BLaER1 (cell line): ENCODE results near the gene RMRP.
A peak's percentile ranks its signal among the peaks of the same experiment; 100 is the strongest.

ENCODE experiments used
- H3K27ac ChIP-seq: shearing (Covaris generic); formaldehyde crosslinking; 2 replicates; pipeline ENCODE4 v1.8.1; 2022
- H3K27me3 ChIP-seq: shearing (Covaris generic); formaldehyde crosslinking; 2 replicates; pipeline ENCODE4 v1.8.1; 2022
- H3K36me3 ChIP-seq: shearing (Covaris generic); formaldehyde crosslinking; 2 replicates; pipeline ENCODE4 v1.8.1; 2022
- H3K4me1 ChIP-seq: shearing (Covaris generic); formaldehyde crosslinking; 2 replicates; pipeline ENCODE4 v1.8.1; 2022
- H3K4me2 ChIP-seq: shearing (Covaris generic); formaldehyde crosslinking; 2 replicates; pipeline ENCODE4 v1.8.1; 2022
- H3K4me3 ChIP-seq: shearing (Covaris generic); formaldehyde crosslinking; 2 replicates; pipeline ENCODE4 v1.8.1; 2022
- H3K9ac ChIP-seq: shearing (Covaris generic); formaldehyde crosslinking; 2 replicates; pipeline ENCODE4 v1.8.1; 2022
- H3K9me3 ChIP-seq: shearing (Covaris generic); formaldehyde crosslinking; 2 replicates; pipeline ENCODE4 v1.8.1; 2022
- H4K20me1 ChIP-seq: shearing (Covaris generic); formaldehyde crosslinking; 2 replicates; pipeline ENCODE4 v1.8.1; 2022
- Cebpa-rat ChIP-seq: shearing (Covaris generic); IDR thresholded peaks from 2 replicates; pipeline ENCODE4 v1.8.1; 2022

RMRP gene

DNA sequence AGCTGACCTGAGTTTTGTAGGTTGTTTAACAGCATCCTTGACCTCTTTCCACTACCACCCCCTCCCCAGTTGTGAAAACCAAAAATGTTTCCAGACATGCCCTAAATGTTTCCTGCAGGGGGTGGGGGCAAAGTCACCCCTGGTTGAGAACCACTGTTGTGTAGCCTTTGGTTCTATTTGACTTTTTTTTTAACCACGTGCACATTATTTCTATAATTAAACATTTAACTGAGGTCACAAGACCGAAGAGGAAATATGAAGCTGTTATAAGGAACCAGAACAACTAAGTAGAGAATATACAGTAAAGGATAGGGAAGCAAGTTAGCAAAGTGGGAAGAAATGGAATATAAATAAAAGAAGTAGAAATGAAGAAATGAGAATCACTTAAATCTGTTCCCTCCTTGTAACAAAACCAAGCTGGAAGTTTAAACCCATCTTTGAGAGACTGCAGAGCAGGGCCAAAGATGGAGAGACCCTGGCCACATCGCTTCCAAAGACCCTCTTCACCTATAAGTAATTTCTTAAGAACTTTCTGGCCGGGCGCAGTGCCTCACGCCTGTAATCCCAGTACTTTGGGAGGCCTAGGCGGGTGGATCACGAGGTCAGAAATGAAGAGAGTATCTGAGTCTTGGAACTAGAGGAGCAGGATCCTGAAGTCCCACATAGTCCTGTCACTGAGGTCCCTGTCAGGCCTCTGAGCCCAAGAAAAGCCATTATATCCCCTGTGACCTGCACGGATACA lies 21.5 kb downstream of the RMRP start:
- H3K4me3 ChIP-seq, result peak overlapping the region; percentile 30
- TF ChIP-seq Cebpa-rat, result no peak
- H3K9me3 ChIP-seq, result peaks cover 12% of the 10 kb centered on the region
- H3K9ac ChIP-seq, result peak overlapping the region; percentile 82
- peak overlapping the region; percentile 90 for H3K4me2 ChIP-seq
- peaks cover 90% of the 10 kb centered on the region for H3K4me1 ChIP-seq
- no peaks in the 10 kb centered on the region for H3K27me3 ChIP-seq
- peaks cover 12% of the 10 kb centered on the region for H3K36me3 ChIP-seq
- H3K27ac ChIP-seq, result peak overlapping the region; percentile 97
- no peaks in the 10 kb centered on the region for H4K20me1 ChIP-seq

DNA sequence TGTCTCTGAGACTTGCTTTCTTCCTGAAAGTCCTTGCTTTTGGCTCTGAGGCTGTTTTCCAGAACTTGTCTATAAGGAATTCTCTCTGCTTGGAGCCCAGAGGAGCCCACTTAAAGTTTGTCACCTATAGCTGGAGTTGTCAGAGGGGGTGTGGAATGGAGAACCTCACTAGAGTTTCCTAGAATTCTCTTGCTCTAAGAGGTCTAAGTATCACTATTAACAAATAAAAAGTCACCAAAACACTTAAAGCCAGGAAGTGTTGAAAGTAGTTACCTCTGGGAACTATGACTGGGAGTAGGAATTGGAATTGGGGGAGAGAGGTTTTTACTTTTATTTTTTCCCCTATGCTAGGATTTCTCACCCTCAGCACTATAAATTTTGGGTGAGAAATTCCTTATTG lies 22.1 kb downstream of the RMRP start:
- peak overlapping the region; percentile 97 for H3K27ac ChIP-seq
- H3K4me2 ChIP-seq, result peak overlapping the region; percentile 90
- no peaks in the 10 kb centered on the region for H4K20me1 ChIP-seq
- H3K9ac ChIP-seq, result peak overlapping the region; percentile 82
- peaks cover 6% of the 10 kb centered on the region for H3K36me3 ChIP-seq
- no peaks in the 10 kb centered on the region for H3K27me3 ChIP-seq
- TF ChIP-seq Cebpa-rat, result no peak
- peaks cover 7% of the 10 kb centered on the region; the same call in 1 of the 2 replicates for H3K9me3 ChIP-seq
- H3K4me1 ChIP-seq, result peaks cover 85% of the 10 kb centered on the region
- H3K4me3 ChIP-seq, result peak overlapping the region; percentile 30

GRCh38 chr9:35629597-35629996 lies 28.2 kb downstream of the RMRP start:
- H3K27ac ChIP-seq, result no peak overlapping the region
- H3K27me3 ChIP-seq, result no peaks in the 10 kb centered on the region
- no peaks in the 10 kb centered on the region for H4K20me1 ChIP-seq
- no peak overlapping the region for H3K4me2 ChIP-seq
- H3K36me3 ChIP-seq, result no peaks in the 10 kb centered on the region
- no peak for TF ChIP-seq Cebpa-rat
- H3K9ac ChIP-seq, result no peak overlapping the region
- no peak overlapping the region for H3K4me3 ChIP-seq
- H3K9me3 ChIP-seq, result no peaks in the 10 kb centered on the region
- H3K4me1 ChIP-seq, result peaks cover 72% of the 10 kb centered on the region

- H3K9ac ChIP-seq, result 0 out of 2 replicates have a peak overlapping the region, but pooled peaks have one; percentile 29
Observed at GRCh38 chr9:35628389-35628991, 29.3 kb downstream of the RMRP start.

DNA sequence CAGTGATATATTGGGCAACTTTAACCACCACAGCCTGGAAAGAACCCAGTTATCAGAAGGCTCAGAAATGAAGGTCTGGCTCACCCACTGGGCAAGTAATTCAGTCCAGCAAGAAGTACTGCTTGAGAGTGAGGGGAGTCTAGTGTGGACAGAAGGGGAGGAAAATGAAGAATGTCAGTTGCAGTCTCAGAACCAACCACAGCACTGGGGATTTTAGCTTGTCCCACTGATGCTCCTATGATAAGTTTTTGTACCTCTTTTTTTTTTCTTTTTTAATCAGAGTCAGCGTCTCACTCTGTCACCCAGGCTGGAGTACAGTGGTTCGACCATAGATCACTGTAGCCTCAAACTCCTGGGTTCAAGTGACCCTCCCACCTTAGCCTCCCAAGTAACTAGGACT lies 30.2 kb downstream of the RMRP start:
- no peaks in the 10 kb centered on the region for H3K36me3 ChIP-seq
- no peaks in the 10 kb centered on the region for H3K9me3 ChIP-seq
- peak overlapping the region; percentile 37 for H3K4me2 ChIP-seq
- H3K27me3 ChIP-seq, result no peaks in the 10 kb centered on the region
- H3K4me1 ChIP-seq, result peaks cover 65% of the 10 kb centered on the region
- peak overlapping the region; percentile 53 for H3K27ac ChIP-seq
- TF ChIP-seq Cebpa-rat, result no peak
- H4K20me1 ChIP-seq, result no peaks in the 10 kb centered on the region
- H3K4me3 ChIP-seq, result no peak overlapping the region
- peak overlapping the region; percentile 29; the same call in 1 of the 2 replicates for H3K9ac ChIP-seq

More at GRCh38 chr9:35628389-35628991, 29.3 kb downstream of the RMRP start:
- peak overlapping the region; percentile 22 for H3K27ac ChIP-seq
- H4K20me1 ChIP-seq, result no peaks in the 10 kb centered on the region
- H3K4me1 ChIP-seq, result peaks cover 65% of the 10 kb centered on the region
- no peaks in the 10 kb centered on the region for H3K9me3 ChIP-seq
- H3K4me3 ChIP-seq, result no peak overlapping the region
- H3K27me3 ChIP-seq, result no peaks in the 10 kb centered on the region
- no peaks in the 10 kb centered on the region for H3K36me3 ChIP-seq
- no peak overlapping the region for H3K4me2 ChIP-seq
- TF ChIP-seq Cebpa-rat, result no peak

DNA sequence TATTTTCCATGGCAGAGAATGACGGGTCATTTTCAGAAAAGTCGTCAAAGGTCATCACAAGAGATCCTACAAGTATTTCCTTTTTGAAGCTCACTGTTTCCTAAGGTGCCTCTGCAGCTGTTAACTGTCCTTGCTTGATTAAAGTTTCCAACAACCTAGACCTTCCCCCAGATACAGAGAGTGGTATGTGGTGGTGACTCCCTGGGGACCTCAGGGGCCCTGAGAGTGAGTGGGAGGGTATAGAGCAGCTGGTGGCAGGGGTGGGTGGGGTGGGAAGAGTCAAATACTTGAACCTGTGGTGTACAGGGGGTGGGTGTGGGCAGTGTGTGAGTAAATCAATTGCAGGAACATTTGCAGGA lies 38.0 kb downstream of the RMRP start:
- Histone ChIP-seq H3K4me1 (peaks cover 90% of the 10 kb centered on the region), H3K9ac (peak overlapping the region; percentile 90), H4K20me1 (peaks cover 20% of the 10 kb centered on the region; the same call in 1 of the 2 replicates), H3K36me3 (peaks cover 14% of the 10 kb centered on the region), H3K27me3 (no peaks in the 10 kb centered on the region), H3K9me3 (no peaks in the 10 kb centered on the region), H3K4me2 (peak overlapping the region; percentile 100), H3K27ac (peak overlapping the region; percentile 98), H3K4me3 (peak overlapping the region; percentile 77)
- TF ChIP-seq Cebpa-rat, result no peak

DNA sequence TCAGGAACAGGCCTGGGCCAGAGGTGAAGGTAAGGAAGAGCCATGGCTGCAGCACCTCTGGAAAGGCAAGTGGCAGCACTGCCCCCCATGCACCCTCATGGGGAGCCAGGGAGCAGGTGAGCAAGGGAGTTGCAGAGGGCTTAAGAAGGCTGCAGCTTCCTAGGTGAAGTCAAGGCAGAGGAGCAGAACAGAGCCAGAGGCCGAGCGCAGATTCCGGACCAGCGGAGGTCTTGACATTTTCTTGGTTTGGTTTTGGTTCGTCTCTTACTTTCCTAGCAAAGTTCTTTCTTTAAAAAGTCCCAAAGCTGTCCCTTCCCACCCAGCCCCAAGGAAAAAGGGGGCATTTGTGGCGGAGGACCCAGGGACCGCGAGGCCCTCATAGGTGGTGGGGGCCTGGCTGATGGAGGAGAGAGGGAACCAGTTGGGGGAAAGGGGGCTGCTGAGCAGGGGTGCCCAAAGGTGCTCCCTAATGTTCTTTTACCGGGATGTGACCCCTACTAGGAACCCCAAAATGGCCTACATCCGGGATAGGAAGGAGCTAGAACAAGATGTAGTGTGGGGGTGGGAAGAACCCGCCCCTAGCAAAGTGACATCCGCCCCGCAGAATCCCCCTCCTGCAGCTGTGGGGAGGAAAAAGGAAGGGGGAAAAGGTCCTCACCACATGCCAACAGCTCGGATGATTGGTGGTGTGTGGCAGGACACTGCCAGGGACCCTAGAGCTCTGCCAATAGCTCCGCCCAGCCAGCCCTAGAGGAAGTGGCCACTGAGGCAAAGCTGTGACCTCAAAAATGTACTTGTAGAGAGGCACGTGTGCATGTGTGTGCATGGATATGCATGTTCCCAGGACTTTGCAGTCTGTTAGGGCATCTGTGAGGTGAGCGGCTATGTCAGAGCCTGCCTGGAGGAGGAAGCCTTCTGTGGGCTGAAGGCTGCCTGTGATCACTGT lies 38.7 kb downstream of the RMRP start:
- Histone ChIP-seq H3K9me3 (no peaks in the 10 kb centered on the region), H4K20me1 (peaks cover 26% of the 10 kb centered on the region; the same call in 1 of the 2 replicates), H3K4me3 (peak overlapping the region; percentile 77), H3K27me3 (no peaks in the 10 kb centered on the region), H3K27ac (peak overlapping the region; percentile 98), H3K36me3 (peaks cover 21% of the 10 kb centered on the region), H3K9ac (peak overlapping the region; percentile 90), H3K4me1 (peaks cover 94% of the 10 kb centered on the region), H3K4me2 (peak overlapping the region; percentile 100)
- no peak for TF ChIP-seq Cebpa-rat

DNA sequence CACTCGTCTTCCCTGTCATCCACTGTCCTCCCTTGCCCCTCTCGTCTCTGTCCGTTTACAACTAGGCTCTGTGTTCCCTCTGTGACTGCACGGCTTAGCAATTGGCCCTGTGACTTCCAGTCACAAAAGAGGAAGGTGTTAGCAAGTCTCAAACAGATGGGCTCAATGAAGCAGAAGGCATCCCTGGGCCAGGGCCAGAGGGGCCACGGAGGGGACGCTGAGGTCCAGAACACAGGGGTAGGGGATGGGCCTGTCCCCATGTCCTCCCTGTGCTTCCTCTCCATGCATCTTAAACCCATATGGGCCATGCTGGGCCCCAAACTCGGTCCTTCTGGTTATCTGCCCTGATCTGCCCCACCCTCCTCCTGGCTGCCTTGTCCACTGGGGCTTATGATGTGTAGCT lies 39.5 kb downstream of the RMRP start, which contains the start of gene CD72:
TSS of gene CD72 (minus strand) at position 89 of the 403 bp plus-strand sequence. CDS start 110 bp downstream, outside the sequence.
- H3K36me3 ChIP-seq, result peaks cover 29% of the 10 kb centered on the region
- H3K27ac ChIP-seq, result peak within 1 kb of the TSS; percentile 98
- TF ChIP-seq Cebpa-rat, result no peak
- peaks cover 34% of the 10 kb centered on the region; the same call in 1 of the 2 replicates for H4K20me1 ChIP-seq
- H3K4me1 ChIP-seq, result peaks cover 97% of the 10 kb centered on the region
- peak within 1 kb of the TSS; percentile 90 for H3K9ac ChIP-seq
- peak within 1 kb of the TSS; percentile 77 for H3K4me3 ChIP-seq
- H3K9me3 ChIP-seq, result no peaks in the 10 kb centered on the region
- H3K27me3 ChIP-seq, result no peaks in the 10 kb centered on the region
- peak within 1 kb of the TSS; percentile 100 for H3K4me2 ChIP-seq

GRCh38 chr9:35617548-35617947 lies 40.3 kb downstream of the RMRP start:
- Histone ChIP-seq H3K36me3 (peaks cover 37% of the 10 kb centered on the region), H3K27me3 (no peaks in the 10 kb centered on the region), H4K20me1 (peaks cover 42% of the 10 kb centered on the region; the same call in 1 of the 2 replicates), H3K9ac (peak overlapping the region; percentile 90), H3K4me3 (peak overlapping the region; percentile 77), H3K27ac (peak overlapping the region; percentile 98), H3K9me3 (no peaks in the 10 kb centered on the region), H3K4me1 (peaks cover 97% of the 10 kb centered on the region), H3K4me2 (peak overlapping the region; percentile 100)
- TF ChIP-seq Cebpa-rat, result no peak
